T-helper 1 cell treated with Interleukin-12 subunit alpha and Interleukin-12 subunit beta and Interleukin-4 antibody, amounts not matched to agents 30 μg/mL and 1 μg/mL, for 36 hours (primary cell): Measurements from ENCODE around the gene MPP4.

Experiments
- H3K27ac Mint-ChIP-seq: one replicate; pipeline ENCODE4 v1.8.0; 2021; ENCODE audit warnings: mild to moderate bottlenecking, mixed read lengths
- H3K27me3 Mint-ChIP-seq: one replicate; pipeline ENCODE4 v1.8.0; 2021; ENCODE audit warnings: low read depth, mixed read lengths
- H3K36me3 Mint-ChIP-seq: one replicate; pipeline ENCODE4 v1.8.0; 2021; ENCODE audit warnings: low read depth, mixed read lengths
- H3K4me1 Mint-ChIP-seq: one replicate; pipeline ENCODE4 v1.8.0; 2021; ENCODE audit warnings: low read depth, mixed read lengths
- H3K4me3 Mint-ChIP-seq: one replicate; pipeline ENCODE4 v1.8.0; 2021; ENCODE audit warnings: mild to moderate bottlenecking, moderate library complexity, mixed read lengths
- H3K9me3 Mint-ChIP-seq: one replicate; pipeline ENCODE4 v1.8.0; 2021; ENCODE audit warnings: mixed read lengths

Gene MPP4

DNA sequence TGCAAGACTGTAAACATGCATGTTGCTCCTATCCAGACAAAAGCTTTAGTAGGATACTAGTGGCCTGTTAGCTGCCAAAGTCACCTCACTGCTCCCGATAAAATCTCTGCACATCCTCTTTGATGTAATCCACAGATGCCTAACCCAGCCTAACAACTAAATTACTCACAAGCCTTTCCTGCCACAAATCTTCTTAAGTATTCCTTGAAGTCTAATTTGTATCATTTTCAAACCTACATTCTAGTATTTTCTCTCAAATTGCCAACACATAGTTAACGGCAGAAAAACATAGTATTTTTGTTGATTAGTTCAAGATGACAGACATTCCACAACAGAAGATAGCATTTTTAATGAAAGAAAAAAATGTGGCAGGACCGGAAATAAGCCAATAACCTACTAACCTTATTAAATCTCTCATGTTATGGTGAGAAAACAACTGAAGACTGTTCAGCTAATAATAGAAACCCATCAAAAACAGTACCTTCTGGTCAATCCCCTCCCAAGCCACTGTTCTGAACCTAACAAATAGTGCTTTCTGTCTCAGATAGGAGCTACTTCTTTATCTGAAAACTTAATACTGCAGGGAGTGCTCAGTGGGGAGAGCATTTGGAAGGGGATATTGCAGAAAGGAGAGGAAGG, at the start of gene MPP4:
Gene MPP4 (minus strand): TSS at position 57 of the 639 bp plus-strand sequence. CDS start 4,690 bp downstream, outside the sequence.
- Mint-ChIP-seq H3K27ac (no peak within 1 kb of the TSS), H3K4me3 (no peak within 1 kb of the TSS), H3K4me1 (peaks cover 2% of the 10 kb centered on the region), H3K36me3 (peaks cover 3% of the 10 kb centered on the region), H3K27me3 (no peaks in the 10 kb centered on the region), H3K9me3 (no peaks in the 10 kb centered on the region)

- H3K27me3 Mint-ChIP-seq, result no peaks in the 10 kb centered on the region
- no peak overlapping the region for H3K4me3 Mint-ChIP-seq
- no peaks in the 10 kb centered on the region for H3K4me1 Mint-ChIP-seq
- no peaks in the 10 kb centered on the region for H3K9me3 Mint-ChIP-seq
- peaks cover 4% of the 10 kb centered on the region for H3K36me3 Mint-ChIP-seq
- H3K27ac Mint-ChIP-seq, result no peak overlapping the region
Measured at GRCh38 chr2:201746551-201746950, 48.1 kb upstream of the MPP4 start.

- Mint-ChIP-seq H3K9me3 (peaks cover 4% of the 10 kb centered on the region), H3K36me3 (peaks cover 20% of the 10 kb centered on the region), H3K27me3 (no peaks in the 10 kb centered on the region), H3K4me1 (peaks cover 5% of the 10 kb centered on the region), H3K4me3 (no peak overlapping the region), H3K27ac (no peak overlapping the region)
Measured at GRCh38 chr2:201735486-201735885, 37.0 kb upstream of the MPP4 start.

- no peak overlapping the region for H3K27ac Mint-ChIP-seq
- H3K4me1 Mint-ChIP-seq, result peaks cover 5% of the 10 kb centered on the region
- H3K9me3 Mint-ChIP-seq, result peaks cover 4% of the 10 kb centered on the region
- peaks cover 20% of the 10 kb centered on the region for H3K36me3 Mint-ChIP-seq
- no peak overlapping the region for H3K4me3 Mint-ChIP-seq
- H3K27me3 Mint-ChIP-seq, result no peaks in the 10 kb centered on the region
Measured at GRCh38 chr2:201734111-201734510, 35.7 kb upstream of the MPP4 start.

DNA sequence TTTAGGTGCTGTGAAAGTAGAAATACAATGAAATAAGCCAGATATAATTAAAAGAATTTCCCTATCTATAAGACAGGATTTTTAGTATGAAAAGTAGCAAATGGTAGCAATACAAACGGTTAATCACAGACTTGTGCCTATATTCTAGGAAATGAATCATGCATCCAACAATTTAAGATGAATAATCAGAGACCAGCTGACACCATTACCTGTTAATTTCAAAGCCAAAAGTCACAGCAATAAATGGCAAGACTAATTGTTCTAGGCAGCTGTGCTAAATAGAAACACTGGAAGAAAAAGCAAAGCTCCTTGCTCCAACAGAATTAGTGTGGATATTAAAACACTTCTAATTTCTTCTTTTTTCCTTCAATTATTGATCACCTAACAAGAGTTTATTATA, 35.1 kb upstream of the MPP4 start:
- Mint-ChIP-seq H3K4me3 (no peak overlapping the region), H3K27me3 (no peaks in the 10 kb centered on the region), H3K9me3 (peaks cover 4% of the 10 kb centered on the region), H3K27ac (no peak overlapping the region), H3K36me3 (peaks cover 19% of the 10 kb centered on the region), H3K4me1 (peaks cover 5% of the 10 kb centered on the region)

- H3K9me3 Mint-ChIP-seq, result peaks cover 4% of the 10 kb centered on the region
- peaks cover 4% of the 10 kb centered on the region for H3K4me1 Mint-ChIP-seq
- H3K4me3 Mint-ChIP-seq, result no peak overlapping the region
- no peaks in the 10 kb centered on the region for H3K27me3 Mint-ChIP-seq
- peaks cover 12% of the 10 kb centered on the region for H3K36me3 Mint-ChIP-seq
- H3K27ac Mint-ChIP-seq, result no peak overlapping the region
Measured at GRCh38 chr2:201730651-201731285, 32.3 kb upstream of the MPP4 start.

DNA sequence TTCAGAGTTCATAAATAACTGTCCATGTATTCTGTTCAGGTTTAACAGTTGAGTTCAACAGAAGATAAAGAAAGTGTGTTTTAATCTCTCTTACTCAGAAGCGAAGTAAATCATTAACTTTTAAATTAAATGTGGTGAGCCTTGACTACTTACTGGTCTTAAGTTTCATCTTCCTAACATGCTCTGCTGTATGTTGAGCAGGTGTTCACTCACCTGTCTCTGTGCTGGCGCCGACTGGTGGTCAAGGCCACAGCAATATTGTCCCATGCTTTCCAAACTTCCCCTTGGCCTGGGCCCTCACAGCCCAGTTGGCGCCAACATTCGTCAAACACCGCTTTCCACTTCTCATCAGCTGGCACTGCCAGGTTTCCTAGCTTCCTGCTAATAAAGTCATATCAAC, 17.0 kb upstream of the MPP4 start:
- Mint-ChIP-seq H3K9me3 (peaks cover 11% of the 10 kb centered on the region), H3K4me1 (peaks cover 2% of the 10 kb centered on the region), H3K27me3 (no peaks in the 10 kb centered on the region), H3K4me3 (no peak overlapping the region), H3K36me3 (peaks cover 30% of the 10 kb centered on the region), H3K27ac (no peak overlapping the region)

GRCh38 chr2:201712726-201713125, 14.3 kb upstream of the MPP4 start:
- Mint-ChIP-seq H3K9me3 (no peaks in the 10 kb centered on the region), H3K4me1 (peaks cover 2% of the 10 kb centered on the region), H3K4me3 (no peak overlapping the region), H3K27ac (no peak overlapping the region), H3K36me3 (peaks cover 18% of the 10 kb centered on the region), H3K27me3 (no peaks in the 10 kb centered on the region)

DNA sequence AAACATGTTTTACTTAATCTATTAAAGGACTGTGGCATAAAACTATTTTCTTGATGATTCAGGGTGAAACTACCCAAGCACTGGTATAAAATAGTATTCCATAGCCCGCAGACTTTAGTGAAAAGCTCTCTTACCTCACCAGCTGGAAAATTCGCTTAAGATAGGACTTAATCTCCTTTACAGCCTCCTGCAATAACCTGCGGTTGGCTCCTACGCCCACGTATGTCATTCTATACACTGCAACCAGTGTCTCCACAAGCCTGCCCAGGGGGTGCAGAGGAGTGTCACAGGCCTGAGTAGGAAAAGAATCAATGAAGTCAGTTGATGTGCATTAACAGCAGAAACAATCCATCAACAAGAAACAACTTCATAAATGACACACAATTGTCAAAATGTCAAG, 11.3 kb upstream of the MPP4 start:
- no peaks in the 10 kb centered on the region for H3K9me3 Mint-ChIP-seq
- H3K27me3 Mint-ChIP-seq, result no peaks in the 10 kb centered on the region
- H3K36me3 Mint-ChIP-seq, result peaks cover 13% of the 10 kb centered on the region
- H3K4me3 Mint-ChIP-seq, result no peak overlapping the region
- H3K4me1 Mint-ChIP-seq, result no peaks in the 10 kb centered on the region
- no peak overlapping the region for H3K27ac Mint-ChIP-seq

GRCh38 chr2:201709049-201709448, 10.6 kb upstream of the MPP4 start:
- H3K27me3 Mint-ChIP-seq, result no peaks in the 10 kb centered on the region
- no peaks in the 10 kb centered on the region for H3K4me1 Mint-ChIP-seq
- peaks cover 14% of the 10 kb centered on the region for H3K36me3 Mint-ChIP-seq
- H3K27ac Mint-ChIP-seq, result no peak overlapping the region
- H3K9me3 Mint-ChIP-seq, result no peaks in the 10 kb centered on the region
- no peak overlapping the region for H3K4me3 Mint-ChIP-seq

DNA sequence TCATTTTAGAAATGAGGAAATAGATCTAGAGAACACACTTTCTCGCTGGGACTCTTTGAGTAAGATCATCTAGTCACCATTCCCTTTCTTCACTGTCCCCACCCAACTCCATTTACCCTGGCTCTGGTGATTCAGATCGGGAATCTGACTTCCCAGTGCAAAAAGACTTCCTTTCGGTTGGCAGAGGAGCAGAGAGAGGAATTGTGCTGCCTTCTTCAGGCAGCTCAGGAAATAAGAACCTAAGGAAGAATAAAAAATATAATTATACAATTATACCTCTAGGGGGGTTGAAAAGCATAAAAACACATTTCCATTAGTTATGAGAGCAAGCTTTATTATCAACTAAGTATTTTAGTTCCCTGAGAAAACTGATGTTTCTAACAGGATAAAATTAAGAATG, 9.3 kb upstream of the MPP4 start:
- Mint-ChIP-seq H3K36me3 (peaks cover 13% of the 10 kb centered on the region), H3K4me3 (no peak overlapping the region), H3K27ac (no peak overlapping the region), H3K4me1 (no peaks in the 10 kb centered on the region), H3K9me3 (no peaks in the 10 kb centered on the region), H3K27me3 (no peaks in the 10 kb centered on the region)

- H3K36me3 Mint-ChIP-seq, result peaks cover 13% of the 10 kb centered on the region
- H3K9me3 Mint-ChIP-seq, result no peaks in the 10 kb centered on the region
- no peak overlapping the region for H3K27ac Mint-ChIP-seq
Measured at GRCh38 chr2:201707142-201707541, 8.7 kb upstream of the MPP4 start.

GRCh38 chr2:201704536-201704935, 6.1 kb upstream of the MPP4 start:
- H3K4me1 Mint-ChIP-seq, result no peaks in the 10 kb centered on the region
- no peak overlapping the region for H3K4me3 Mint-ChIP-seq
- no peaks in the 10 kb centered on the region for H3K27me3 Mint-ChIP-seq
- no peak overlapping the region for H3K27ac Mint-ChIP-seq
- peaks cover 11% of the 10 kb centered on the region for H3K36me3 Mint-ChIP-seq
- no peaks in the 10 kb centered on the region for H3K9me3 Mint-ChIP-seq

More at GRCh38 chr2:201707142-201707541, 8.7 kb upstream of the MPP4 start:
- Mint-ChIP-seq H3K27me3 (no peaks in the 10 kb centered on the region), H3K4me3 (no peak overlapping the region), H3K4me1 (no peaks in the 10 kb centered on the region)

GRCh38 chr2:201701646-201702045, 3.2 kb upstream of the MPP4 start:
- Mint-ChIP-seq H3K9me3 (no peaks in the 10 kb centered on the region), H3K27ac (no peak overlapping the region), H3K4me3 (no peak overlapping the region), H3K4me1 (peaks cover 2% of the 10 kb centered on the region), H3K27me3 (no peaks in the 10 kb centered on the region), H3K36me3 (peaks cover 11% of the 10 kb centered on the region)

DNA sequence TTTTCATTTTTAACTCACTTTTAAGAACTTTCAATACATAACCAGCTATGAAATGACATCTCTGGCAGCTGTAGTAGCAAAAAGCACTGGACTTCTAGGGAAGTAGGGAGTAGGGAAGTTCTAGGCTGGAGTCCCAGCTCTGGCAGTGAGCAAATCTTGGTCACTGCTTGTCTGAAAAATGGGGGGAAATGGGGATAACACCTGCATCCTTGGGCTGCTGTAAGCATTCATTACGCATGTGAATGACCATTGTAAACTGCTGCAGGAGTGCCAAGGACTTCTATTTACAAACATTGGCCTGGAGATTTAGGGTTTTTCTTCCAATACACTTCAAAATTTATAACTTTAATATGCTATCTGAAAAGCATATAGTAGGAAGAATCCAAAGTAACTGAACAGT, 972 bp upstream of the MPP4 start:
- no peak overlapping the region for H3K4me3 Mint-ChIP-seq
- H3K4me1 Mint-ChIP-seq, result peaks cover 2% of the 10 kb centered on the region
- peaks cover 6% of the 10 kb centered on the region for H3K36me3 Mint-ChIP-seq
- H3K27ac Mint-ChIP-seq, result no peak overlapping the region
- H3K27me3 Mint-ChIP-seq, result no peaks in the 10 kb centered on the region
- no peaks in the 10 kb centered on the region for H3K9me3 Mint-ChIP-seq
